Stimulated activated CD4-positive, alpha-beta T cell treated with anti-CD3 and anti-CD28 coated beads, Interleukin-12 subunit alpha, Interleukin-12 subunit beta, amount 100 ng/mL, for 48 hours (primary cell): ENCODE data around the gene DPEP3.

Experiments used
- DNase-seq, 3 donors: peaks; one replicate each; pipeline ENCODE4 v3.0.0-alpha.2; 2020; ENCODE audit warnings: low read depth in 2 of 3, low spot score in 1 of 3

DPEP3 gene

DNA sequence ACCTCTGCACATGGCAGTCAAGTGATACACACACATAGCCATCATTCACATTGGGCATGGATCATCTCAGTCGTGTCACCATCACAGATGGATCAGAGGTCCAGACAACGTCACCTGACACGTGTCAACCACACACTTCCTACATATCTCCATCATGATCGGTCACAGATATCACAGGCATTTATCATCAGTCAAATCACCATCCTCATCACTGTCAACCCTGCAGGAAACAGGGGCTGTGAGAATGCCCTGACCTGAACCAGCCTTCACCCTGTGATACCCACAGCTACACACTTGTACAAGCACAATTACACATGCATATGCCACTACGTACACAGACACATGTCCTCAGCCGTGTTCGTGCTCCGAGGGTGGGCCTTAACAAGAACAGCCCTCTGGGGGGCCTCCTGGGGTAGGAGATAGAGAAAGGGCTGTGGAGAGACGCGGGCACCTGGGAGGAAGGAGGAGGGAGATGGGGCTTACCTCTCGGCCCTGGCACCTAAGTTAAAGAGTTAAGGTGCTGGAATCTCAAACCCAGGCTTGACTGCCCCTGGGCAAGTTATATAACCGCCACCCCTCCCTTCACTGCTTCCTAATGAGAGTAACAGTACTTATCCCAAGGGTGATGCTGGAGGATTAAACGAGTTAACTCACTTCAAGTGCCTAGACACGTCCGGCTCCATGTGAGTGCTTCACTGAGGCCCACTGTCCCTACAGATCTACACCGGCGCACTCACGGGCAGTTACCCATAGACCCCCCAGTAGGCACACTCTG lies 12.9 kb downstream of the DPEP3 start:
- DNase-seq, result no peak

DNA sequence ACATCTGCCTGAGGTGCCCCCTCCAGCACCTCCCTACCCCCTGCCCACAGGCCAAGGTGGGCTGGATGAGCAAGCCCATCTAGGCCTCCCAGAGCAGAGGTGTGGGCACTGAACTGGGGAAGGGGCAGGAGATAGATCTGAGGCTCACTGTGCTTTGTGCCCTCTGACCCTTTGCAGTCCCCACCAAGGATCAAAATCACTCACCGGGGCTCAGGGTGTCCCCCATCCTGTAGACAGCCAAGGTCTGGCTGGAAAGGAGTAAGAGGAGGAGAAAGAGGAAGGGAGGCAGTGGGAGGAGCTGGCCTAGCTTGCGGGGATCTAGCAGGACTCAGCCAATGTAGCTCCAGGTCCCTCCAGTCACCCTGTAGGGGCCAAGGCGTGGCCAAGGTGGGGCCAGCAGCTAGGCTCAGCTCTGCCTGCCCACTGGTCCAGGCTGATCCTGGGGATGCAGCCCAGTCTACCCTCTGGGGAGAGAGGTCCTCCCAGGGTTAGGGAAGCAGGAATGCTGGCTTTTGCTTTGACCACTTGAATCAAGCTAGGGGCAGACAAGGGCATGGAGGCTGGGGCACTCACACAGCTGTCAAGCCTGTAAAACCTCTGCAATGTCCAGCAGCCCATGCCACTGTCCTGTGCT lies 13.6 kb downstream of the DPEP3 start:
- no peak for DNase-seq

DNA sequence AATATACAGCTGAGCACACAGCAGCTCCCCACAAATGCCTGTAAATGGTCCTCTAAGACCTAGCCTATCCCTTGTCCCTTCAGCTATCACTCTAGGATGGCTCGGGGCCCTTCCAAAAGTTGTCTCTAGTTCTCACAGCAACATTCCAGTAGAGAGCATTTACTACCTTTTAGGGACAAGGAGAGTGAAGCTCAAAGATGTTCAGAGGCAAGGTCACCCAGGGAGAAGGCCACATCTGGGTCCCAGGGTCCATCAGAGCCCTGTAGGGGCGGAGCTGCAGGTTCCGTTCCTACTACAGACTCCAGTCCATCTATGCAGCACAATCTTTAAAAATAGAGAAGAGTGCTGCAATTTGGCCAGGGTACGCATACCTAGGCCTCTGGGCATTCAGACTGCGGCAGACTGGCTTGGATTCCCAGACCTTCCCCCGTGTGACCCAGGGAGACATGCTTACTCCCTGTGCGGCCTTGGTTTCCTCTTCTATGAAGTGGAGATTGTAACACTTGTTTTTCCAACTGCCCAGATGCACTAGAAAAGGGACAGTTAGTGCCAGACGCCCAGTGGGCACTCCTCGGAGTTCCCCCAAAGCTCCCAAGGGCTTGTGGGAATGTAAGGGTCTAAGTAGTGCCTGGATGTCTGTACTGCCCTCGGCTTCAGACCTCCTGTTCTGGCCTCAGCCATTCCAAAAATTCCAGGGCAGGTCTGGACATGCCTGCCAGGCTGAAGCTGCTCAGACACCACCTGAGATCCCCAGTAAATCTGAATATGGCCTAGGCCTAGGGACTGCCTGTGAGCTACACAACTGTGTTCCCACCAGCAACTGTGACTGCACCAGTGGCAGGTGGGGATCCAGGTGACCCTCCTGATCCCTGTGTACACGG lies 14.4 kb downstream of the DPEP3 start:
- DNase-seq, result no peak

DNA sequence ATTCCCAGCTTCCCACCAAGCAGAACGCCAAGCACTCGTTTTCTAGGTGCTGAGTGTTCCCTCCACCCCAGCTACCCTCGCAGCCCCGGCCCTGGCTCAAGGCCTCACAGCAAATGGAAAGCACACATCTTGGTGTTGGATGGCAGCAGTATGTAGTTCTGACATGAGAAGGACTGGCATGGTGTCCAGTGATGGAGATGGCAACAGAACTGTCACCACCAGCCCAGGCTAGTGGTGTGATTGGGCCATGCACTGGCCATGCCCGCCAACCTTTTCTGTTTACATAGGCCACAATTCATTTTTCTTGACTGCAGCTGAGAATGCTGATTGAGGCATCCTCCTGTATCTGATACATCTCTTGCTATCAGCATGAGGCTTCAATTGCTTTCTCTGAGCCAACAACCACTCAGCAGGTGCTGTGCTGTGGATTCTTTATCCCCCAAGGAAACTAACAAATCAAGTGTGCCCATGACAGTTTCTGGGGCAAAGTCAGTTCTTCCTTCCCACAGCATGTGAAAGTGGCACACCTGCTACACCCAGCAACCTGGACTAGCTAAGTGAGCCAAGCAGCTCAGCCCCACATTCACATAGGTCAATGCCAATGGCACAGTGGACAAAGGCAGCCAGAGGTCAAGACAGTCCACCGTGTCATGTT lies 15.7 kb downstream of the DPEP3 start:
- DNase-seq, result no peak

- no peak for DNase-seq
Measured at GRCh38 chr16:67963662-67964321, 16.5 kb downstream of the DPEP3 start.

DNA sequence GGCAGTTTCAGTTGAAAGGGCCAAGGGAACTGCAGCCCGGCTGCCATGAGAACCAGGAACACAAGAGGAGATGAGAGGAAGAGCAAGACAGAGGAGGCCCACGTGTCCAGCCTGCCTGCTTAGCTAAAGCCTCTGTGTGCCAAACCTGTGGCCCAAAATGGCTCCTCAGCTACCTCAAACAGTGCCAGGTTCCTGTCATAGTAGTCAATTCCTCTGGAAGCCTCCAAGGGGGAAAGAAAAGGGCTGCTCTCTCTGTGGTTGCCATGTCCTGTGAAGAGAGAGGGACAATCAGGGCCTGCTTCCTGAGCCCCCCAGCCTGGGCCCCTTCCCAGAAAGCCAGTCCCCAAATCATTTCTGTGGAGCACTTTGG lies 17.0 kb downstream of the DPEP3 start:
- DNase-seq, result no peak

GRCh38 chr16:67962135-67962534 lies 18.2 kb downstream of the DPEP3 start:
- DNase-seq, result no peak

DNA sequence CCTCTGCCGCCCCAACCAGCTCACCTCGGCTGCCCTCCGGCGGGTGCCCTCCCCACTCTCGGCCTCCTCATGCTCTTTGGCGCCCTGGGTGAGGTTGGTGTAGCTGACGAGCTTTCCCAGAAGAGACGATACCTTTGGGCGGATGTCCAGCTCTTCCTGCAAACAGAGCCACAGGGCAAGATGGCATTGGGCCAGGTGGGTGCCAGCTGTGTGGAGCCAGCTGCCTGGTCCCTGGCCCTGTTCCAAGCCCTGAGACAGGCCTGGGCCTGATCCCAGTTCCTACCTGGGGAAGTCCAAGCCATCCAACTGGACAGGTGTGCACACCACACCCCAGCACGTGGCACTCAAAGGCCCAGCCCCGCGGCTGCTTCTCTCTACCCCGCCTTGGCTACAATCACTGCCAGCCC lies 18.7 kb downstream of the DPEP3 start:
- no peak for DNase-seq

DNA sequence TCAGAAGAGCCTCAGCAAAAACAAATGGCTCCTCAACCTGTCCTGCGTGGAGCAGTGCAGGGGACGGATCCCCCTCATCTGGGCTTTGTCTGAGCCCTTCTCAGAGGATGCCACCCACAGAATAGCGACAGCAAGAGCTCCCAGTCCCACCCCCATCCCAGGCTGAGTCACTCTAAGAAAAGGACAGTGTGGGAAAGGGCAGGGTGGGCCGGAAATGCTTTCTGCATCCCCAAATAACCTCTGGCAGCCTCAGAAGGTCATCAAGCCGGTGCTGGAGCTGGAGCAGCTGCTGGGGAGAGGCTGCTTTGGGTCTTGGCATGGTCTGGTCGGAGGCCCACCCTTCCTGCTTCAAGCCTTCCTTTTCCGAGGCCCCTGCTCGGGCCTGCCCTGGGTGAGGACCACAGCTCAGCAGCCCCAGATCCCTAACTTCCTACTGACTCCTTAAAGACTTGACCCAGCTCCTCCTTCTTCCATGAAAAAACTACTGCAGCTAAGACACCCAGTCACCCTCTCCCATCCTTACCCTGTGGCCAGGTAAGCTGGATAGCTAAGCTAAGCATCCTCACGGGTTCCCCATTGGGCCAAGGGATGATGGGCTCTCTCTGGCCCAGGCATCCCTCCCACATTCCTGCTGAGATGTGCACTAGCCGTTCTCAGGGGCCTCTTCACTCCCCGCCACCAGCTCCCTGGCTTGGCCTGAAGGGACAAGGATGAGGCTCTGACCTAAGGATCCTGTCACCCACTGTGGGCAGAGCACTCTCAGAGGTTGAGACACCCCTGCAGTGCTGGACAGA lies 20.6 kb downstream of the DPEP3 start:
- no peak for DNase-seq

DNA sequence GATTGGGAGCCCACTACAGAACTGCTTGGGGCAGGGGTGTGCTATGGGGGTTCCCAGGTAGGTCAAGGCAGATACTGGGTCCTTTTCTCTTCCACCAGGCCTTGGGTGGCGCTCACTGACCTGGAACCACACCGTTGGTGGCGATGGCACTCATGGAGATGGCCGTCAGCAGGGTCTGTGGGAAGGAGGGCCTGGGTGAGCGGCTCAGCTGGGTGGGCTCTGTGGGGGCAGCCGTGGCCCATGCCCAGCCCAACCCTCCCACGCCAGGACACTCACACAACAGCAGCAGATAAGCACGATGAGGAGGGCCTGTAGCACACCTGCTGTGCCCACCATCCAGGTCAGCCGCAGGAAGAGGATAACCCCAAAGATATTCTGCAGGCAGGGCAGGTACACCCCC lies 22.7 kb downstream of the DPEP3 start:
- DNase-seq, result no peak

- DNase-seq, result no peak
Measured at GRCh38 chr16:67954421-67955196, 25.7 kb downstream of the DPEP3 start.

DNA sequence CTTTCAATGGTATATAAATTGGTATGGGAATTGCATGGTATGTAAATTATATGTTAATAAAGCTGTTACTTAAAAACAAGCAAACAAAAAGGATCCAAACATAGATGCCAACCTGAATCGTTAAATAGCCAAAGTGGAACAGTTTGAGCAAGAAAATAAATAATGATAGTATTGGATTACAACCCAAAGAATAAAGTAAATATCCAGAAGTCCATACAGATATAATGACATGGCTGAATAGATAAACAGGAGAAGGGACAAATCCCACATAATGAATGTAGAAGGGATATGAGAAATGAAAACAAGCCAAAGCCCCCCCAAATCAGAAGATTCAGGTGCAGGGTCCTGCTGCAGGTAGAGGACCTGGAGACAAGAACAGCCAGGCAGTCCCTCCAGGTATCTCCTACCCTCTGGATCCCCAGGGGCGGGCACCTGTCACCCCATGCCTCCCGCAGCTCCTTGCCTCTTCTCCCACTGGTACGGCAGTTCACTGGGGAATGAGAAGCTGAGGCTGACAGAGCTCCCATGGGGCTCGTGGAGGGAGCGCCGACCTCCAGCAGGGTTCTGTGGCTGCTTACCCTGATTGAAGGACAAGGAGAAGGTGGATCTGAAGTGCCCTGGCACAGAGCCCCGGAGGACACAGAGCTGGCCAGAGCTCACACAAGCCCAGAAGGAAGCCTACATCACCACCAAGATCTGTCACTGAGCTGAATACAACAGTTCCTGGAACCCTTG lies 26.5 kb downstream of the DPEP3 start:
- no peak for DNase-seq

DNA sequence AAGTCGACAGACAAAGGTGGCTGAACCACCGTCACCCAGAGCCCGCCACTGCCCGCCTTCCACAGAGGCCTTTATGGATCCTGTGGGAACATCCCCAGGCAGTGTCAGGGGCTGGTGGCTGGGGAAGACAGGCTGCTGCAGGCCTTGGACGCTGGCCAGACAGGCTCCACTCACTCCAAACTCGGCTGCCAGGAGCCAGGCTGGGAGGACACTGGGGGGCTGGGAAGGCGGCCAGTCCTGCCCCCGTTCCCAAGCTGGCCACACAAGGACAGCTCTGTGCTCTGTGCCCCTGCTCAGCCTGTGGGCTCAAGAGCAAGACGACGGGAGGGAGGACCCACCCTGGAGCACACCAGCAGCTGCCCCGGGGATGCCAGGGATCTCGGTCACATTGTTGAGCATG lies 28.8 kb downstream of the DPEP3 start:
- no peak for DNase-seq

GRCh38 chr16:67950335-67950843 lies 29.9 kb downstream of the DPEP3 start:
- DNase-seq, result no peak

DNA sequence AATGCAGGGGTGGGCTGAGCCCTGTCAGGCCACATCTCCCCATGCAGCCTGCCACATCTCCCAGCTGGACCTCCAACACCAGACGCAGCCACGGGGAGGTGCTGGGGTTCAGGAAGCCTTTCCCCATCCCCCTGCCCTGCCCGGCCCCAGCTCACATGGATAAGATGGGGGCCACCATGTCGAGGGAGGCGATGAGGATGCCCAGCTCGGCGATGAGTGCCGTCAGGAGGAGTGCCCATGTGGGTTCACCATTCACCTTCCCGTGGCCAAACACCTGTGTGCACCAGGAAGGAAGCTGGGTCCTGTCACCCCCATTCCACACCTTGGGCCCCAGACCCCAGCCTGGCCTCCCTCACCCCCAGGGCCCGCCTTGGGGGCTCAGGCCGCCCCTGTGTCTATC lies 30.7 kb downstream of the DPEP3 start:
- DNase-seq, result no peak

DNA sequence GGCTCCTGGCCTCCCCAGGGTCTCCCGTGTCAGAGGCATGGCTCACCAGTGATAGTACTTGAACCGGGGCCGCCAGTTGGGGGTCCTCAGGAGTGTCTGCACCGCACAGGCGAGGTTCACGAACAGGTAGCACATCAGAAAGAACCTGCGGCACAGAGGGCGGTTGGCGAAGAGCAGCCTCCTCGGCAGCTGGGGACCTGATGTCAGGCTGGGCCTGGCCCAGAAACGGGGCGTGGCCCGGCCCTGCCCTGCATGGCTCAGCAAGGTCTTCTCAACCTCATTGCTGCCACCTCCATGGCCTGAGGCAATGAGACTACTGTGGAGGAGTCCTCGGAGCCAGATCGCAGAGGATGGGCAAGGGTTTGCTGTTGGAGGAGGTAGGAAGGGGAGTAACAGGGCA lies 32.3 kb downstream of the DPEP3 start:
- no peak for DNase-seq

GRCh38 chr16:67946966-67947558 lies 33.2 kb downstream of the DPEP3 start:
- DNase-seq, result no peak

- no peak for DNase-seq
Measured at GRCh38 chr16:67946128-67946569, 34.1 kb downstream of the DPEP3 start.
